SU-DHL-6 (cell line): ENCODE data around the gene ADCY3.

Experiments used
- H2AFZ ChIP-seq: fragments of 200-600 bp; sonication (generic); 2 replicates; pipeline ENCODE4 v1.6.1; 2014; ENCODE audit warnings: low read depth, mild to moderate bottlenecking, moderate library complexity, mixed read lengths, antibody characterized with exemption, low read length; ENCODE audit not compliant: severe bottlenecking
- H3F3A ChIP-seq: fragments of 200-600 bp; shearing (Covaris generic); 2 replicates; pipeline ENCODE4 v1.6.0; 2016; ENCODE audit warnings: antibody characterized with exemption, mild to moderate bottlenecking; ENCODE audit not compliant: insufficient read depth
- H3K27ac ChIP-seq: fragments of 200-600 bp; sonication (generic); 2 replicates; pipeline ENCODE4 v1.5.1; 2016; ENCODE audit warnings: low read depth, mild to moderate bottlenecking, low read length, moderate library complexity, mixed read lengths
- H3K27me3 ChIP-seq: fragments of 200-600 bp; sonication (generic), shearing (Covaris generic); 2 replicates; pipeline ENCODE4 v1.6.0; 2014; ENCODE audit warnings: mild to moderate bottlenecking, low read length
- H3K36me3 ChIP-seq: fragments of 200-600 bp; sonication (generic); 2 replicates; pipeline ENCODE4 v1.6.1; 2014; ENCODE audit warnings: mild to moderate bottlenecking, low read length, mixed read lengths
- H3K4me2 ChIP-seq: fragments of 300-600, 200-600 bp; shearing (Covaris generic), sonication (generic); 2 replicates; pipeline ENCODE4 v1.6.0; 2014; ENCODE audit warnings: low read length, low read depth, mild to moderate bottlenecking; ENCODE audit not compliant: poor library complexity, severe bottlenecking
- H3K4me3 ChIP-seq: fragments of 200-600 bp; sonication (generic); 2 replicates; pipeline ENCODE4 v1.5.1; 2014; ENCODE audit warnings: antibody characterized with exemption, low read length, mild to moderate bottlenecking, mixed read lengths; ENCODE audit not compliant: insufficient read depth, poor library complexity, severe bottlenecking
- H3K79me2 ChIP-seq: fragments of 200-600 bp; sonication (generic); 2 replicates; pipeline ENCODE4 v1.6.1; 2014; ENCODE audit warnings: mild to moderate bottlenecking, low read length, moderate library complexity; ENCODE audit not compliant: insufficient read depth
- H3K9ac ChIP-seq: fragments of 200-600 bp; sonication (generic); 2 replicates; pipeline ENCODE4 v1.7.0; 2014; ENCODE audit warnings: mild to moderate bottlenecking, low read length
- H3K9me2 ChIP-seq: fragments of 200-600 bp; sonication (generic); replicated peaks from 2 replicates; pipeline ENCODE4 v1.6.1; 2014; ENCODE audit warnings: low read length; ENCODE audit not compliant: insufficient read depth
- H3K9me3 ChIP-seq: fragments of 200-600 bp; sonication (generic); 2 replicates; pipeline ENCODE4 v1.6.1; 2014; ENCODE audit warnings: low read length, mixed read lengths; ENCODE audit not compliant: insufficient read depth
- H4K20me1 ChIP-seq: fragments of 200-600 bp; sonication (generic); 2 replicates; pipeline ENCODE4 v1.6.1; 2014; ENCODE audit warnings: low read depth, mild to moderate bottlenecking, antibody characterized with exemption, low read length, moderate library complexity, mixed read lengths
- EZH2phosphoT487 ChIP-seq: fragments of 200-600 bp; sonication (generic), shearing (Covaris generic); conservative IDR thresholded peaks from 2 replicates; pipeline ENCODE4 v1.6.1; 2018; ENCODE audit warnings: mild to moderate bottlenecking, antibody characterized with exemption, low read length, moderate library complexity, mixed read lengths
- TF ChIP-seq, protein P1 (sequence below): fragments of 200-600 bp; sonication (generic); IDR thresholded peaks from one replicate; pipeline ENCODE4 v1.5.1; 2017; ENCODE audit warnings: antibody characterized with exemption, mild to moderate bottlenecking, low read length, moderate library complexity; ENCODE audit not compliant: insufficient read depth, poor library complexity, severe bottlenecking

ADCY3 gene

DNA sequence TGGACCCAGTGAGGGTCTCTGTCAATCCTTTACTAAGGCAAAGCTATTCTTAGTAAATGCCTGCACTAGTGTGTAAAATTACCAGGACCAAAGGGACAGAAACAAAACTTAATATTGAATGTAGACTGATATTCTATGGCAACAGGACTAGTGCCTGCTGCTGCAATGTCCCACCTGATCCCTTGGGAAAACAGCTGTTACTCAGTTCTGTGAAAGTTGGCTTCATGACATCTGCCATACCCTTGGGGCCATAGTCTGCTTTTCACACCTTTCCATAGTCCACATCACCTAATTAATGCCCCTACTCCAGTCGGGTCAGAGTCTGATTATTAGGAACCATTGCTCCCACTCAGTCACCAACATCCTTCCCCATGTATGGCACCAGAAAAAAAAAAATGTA lies 37.2 kb upstream of the ADCY3 start:
- Histone ChIP-seq H3K4me2 (no peak overlapping the region), H3K27ac (no peak overlapping the region), H3K79me2 (no peaks in the 10 kb centered on the region), H3K9me3 (peaks cover 9% of the 10 kb centered on the region; the same call in 1 of the 2 replicates), H3F3A (no peaks in the 10 kb centered on the region), H3K9ac (no peak overlapping the region), H3K4me3 (no peak overlapping the region), H3K36me3 (peaks cover 22% of the 10 kb centered on the region), H4K20me1 (no peaks in the 10 kb centered on the region), H3K27me3 (no peaks in the 10 kb centered on the region), H3K9me2 (no peaks in the 10 kb centered on the region), H2AFZ (no peak overlapping the region)
- TF ChIP-seq, protein P1, sequence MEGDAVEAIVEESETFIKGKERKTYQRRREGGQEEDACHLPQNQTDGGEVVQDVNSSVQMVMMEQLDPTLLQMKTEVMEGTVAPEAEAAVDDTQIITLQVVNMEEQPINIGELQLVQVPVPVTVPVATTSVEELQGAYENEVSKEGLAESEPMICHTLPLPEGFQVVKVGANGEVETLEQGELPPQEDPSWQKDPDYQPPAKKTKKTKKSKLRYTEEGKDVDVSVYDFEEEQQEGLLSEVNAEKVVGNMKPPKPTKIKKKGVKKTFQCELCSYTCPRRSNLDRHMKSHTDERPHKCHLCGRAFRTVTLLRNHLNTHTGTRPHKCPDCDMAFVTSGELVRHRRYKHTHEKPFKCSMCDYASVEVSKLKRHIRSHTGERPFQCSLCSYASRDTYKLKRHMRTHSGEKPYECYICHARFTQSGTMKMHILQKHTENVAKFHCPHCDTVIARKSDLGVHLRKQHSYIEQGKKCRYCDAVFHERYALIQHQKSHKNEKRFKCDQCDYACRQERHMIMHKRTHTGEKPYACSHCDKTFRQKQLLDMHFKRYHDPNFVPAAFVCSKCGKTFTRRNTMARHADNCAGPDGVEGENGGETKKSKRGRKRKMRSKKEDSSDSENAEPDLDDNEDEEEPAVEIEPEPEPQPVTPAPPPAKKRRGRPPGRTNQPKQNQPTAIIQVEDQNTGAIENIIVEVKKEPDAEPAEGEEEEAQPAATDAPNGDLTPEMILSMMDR = no peak
- no peak for TF ChIP-seq EZH2phosphoT487

DNA sequence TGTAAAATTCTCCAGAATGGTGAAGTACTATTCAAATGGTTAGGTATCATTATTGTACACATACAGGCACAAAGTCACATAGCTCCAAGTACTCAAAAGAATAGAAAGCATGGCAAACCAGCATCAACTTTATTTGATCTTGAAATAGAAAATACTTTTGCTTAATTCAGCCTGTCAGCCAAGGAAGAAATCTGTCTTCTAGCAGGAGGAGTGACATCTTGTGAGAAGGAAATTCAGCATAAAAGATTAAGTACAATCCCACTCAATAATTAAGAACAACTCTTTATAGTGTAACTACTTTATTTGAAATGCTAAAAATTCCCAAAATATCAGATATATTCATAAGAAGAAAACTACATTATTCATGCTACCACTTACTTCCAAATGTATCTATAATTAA lies 35.9 kb upstream of the ADCY3 start:
- H3K36me3 ChIP-seq = peaks cover 26% of the 10 kb centered on the region

DNA sequence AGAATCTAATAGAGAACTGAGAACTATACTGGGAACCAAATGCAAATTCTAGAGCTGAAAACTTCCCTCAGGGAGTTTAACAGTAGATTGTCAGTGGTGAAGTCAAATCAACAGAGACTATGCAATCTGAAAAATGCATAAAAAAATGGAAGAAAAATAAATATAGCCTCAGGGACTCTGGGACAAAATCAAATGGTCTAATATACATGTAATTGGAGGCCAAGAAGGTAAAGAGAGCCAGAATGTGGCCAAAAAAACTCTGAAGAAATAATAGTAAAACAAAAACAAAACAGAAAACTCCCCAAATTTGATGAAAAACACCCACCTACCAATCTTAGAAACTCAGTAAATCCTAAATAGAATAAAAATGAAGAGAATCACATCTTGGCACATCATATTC lies 35.2 kb upstream of the ADCY3 start:
- no peaks in the 10 kb centered on the region for H4K20me1 ChIP-seq
- H3K9me3 ChIP-seq = peaks cover 9% of the 10 kb centered on the region; the same call in 1 of the 2 replicates
- H3K9ac ChIP-seq = no peak overlapping the region
- H3K27ac ChIP-seq = no peak overlapping the region
- no peak overlapping the region for H3K4me3 ChIP-seq
- no peaks in the 10 kb centered on the region for H3F3A ChIP-seq
- H3K4me2 ChIP-seq = no peak overlapping the region
- peaks cover 26% of the 10 kb centered on the region for H3K36me3 ChIP-seq
- H2AFZ ChIP-seq = no peak overlapping the region
- no peak for TF ChIP-seq EZH2phosphoT487
- TF ChIP-seq, protein P1 = no peak
- no peaks in the 10 kb centered on the region for H3K9me2 ChIP-seq
- H3K27me3 ChIP-seq = no peaks in the 10 kb centered on the region
- H3K79me2 ChIP-seq = no peaks in the 10 kb centered on the region

More for the DNA sequence above, 35.9 kb upstream of the ADCY3 start:
- Histone ChIP-seq H3F3A (no peaks in the 10 kb centered on the region), H3K79me2 (no peaks in the 10 kb centered on the region), H3K27me3 (no peaks in the 10 kb centered on the region), H3K4me3 (no peak overlapping the region), H2AFZ (no peak overlapping the region), H3K4me2 (no peak overlapping the region), H3K9me3 (peaks cover 9% of the 10 kb centered on the region; the same call in 1 of the 2 replicates), H3K9me2 (no peaks in the 10 kb centered on the region), H3K27ac (no peak overlapping the region), H3K9ac (no peak overlapping the region), H4K20me1 (no peaks in the 10 kb centered on the region)
- TF ChIP-seq, protein P1 = no peak
- no peak for TF ChIP-seq EZH2phosphoT487
